HG03575 (cell line): ENCODE results near the gene HOXA7.

Source experiments
- ATAC-seq: cut with Tn5 transposase; IDR thresholded peaks from one replicate; pipeline ENCODE4 v1.9.1; 2021; ENCODE audit not compliant: unreplicated experiment, insufficient number of reproducible peaks, low FRiP score; ENCODE audit errors: extremely low read depth

HOXA7 gene

DNA sequence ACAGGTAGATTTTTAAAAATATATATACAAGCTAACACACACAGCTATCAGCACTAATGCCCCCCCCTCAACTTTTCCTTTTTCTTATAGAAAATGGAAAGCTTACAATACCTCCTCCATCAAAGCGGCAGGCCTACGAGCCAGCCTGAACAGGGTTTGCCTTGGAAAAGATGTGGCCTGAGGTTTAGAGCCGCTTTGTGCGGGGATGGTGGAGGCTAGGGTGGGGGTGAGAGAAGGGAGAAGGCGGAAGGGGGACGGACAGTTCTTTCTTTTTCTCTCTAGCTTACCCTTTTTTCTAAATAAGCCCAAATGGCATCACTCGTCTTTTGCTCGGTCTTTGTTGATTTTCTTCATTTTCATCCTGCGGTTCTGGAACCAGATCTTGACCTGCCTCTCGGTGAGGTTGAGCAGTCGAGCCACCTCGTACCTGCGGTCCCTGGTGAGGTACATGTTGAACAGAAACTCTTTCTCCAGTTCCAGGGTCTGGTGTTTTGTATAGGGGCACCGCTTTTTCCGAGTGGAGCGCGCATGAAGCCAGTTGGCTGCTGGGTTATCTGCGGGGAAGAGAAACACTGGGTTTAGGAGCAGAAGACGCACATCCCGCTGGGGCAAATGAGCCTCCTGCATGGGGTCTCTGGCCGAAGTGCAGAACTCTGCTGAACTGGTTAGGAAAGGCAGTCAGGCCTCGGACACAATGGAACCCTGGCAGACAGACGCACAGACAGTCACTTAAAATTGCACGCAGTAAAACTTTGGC is 7.0 kb upstream of the HOXA7 start:
- ATAC-seq = no peak

GRCh38 chr7:27162561-27163287 is 6.2 kb upstream of the HOXA7 start:
- ATAC-seq = no peak

- no peak for ATAC-seq
These were observed 5.5 kb upstream of the HOXA7 start for GRCh38 chr7:27161721-27162560.

GRCh38 chr7:27161214-27161720 is 4.8 kb upstream of the HOXA7 start:
- no peak for ATAC-seq

- ATAC-seq = no peak
These were observed 4.2 kb upstream of the HOXA7 start for GRCh38 chr7:27160546-27161213.

GRCh38 chr7:27160145-27160545 is 3.7 kb upstream of the HOXA7 start:
- ATAC-seq = no peak

DNA sequence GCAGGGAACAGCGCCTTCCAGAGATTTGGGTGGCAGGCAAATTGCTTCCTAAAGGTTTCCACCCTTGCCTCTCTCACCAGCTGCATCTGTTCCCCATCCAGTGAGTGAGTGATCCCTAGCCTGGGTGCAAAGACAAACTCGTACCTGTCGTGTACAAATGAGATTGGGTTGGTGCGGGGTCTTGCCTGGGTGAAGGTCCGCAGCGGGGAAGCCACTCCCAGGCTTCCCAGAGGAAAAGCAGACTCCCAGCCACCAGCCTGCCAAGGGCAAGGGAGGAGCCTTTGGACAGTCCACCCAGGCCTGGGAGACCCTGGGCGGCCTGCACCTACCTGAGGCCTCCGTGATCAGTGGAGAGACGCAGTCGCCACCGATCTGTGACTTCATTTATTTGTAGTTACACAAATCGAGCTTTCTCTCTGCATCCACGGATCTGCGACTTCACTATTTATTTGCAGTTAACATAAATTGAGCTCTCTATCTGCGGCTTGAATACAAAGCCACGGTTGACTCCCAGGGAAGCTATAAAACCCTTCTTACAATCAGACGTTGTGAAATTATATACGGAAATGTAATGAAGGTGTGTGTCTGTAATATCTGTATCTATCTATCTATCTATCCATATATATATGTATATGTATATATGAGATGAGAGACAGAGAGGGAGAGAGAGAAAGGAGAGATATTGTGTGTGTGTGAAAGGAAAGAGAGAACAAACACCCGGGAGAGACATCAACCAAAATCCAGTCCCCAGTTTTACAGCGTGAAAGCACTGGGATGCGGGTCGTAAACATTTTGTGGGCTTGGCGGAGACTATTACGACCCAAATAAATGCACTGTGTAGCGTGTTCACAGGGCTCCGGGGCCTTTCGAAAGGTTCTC is 3.0 kb upstream of the HOXA7 start:
- no peak for ATAC-seq

DNA sequence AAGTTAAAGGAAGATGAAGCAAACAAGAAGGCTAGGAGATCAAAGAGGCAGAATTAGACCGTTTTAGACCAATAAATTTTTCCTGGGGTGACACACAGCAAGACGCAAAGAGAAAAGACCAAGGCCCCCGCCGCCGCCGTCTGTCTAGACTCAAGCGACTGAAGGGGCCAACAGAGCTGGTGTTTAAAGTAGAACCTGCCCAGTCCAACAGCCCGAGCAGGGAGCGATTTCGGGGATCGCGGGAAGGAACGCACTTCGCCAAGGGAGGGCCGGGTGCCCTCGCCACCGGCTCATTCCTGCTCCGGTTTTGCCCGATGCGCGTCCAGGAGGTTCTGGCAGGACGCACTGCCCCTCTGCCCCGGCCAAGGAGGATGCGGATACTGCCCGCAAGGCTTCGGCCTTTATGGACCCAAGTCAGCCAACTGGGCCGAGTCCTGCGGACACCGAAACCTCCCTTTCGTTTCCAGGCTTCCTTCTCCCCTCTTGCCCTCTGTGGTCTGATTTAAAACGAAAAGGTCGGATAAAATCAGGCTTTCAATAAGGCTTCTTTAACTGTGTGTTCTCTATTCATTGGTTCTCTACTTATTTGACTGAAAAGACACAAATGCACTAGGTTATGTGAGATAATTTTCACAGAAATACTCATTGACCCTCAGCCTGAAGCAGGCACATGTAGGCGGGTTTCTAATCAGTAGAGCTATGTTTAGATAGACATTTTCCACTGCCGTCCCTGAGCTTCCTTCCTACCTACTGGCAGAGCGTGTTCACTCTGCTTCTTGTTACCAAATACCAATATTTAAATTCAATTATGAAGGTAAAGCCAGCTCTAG is 2.2 kb upstream of the HOXA7 start:
- ATAC-seq = no peak

DNA sequence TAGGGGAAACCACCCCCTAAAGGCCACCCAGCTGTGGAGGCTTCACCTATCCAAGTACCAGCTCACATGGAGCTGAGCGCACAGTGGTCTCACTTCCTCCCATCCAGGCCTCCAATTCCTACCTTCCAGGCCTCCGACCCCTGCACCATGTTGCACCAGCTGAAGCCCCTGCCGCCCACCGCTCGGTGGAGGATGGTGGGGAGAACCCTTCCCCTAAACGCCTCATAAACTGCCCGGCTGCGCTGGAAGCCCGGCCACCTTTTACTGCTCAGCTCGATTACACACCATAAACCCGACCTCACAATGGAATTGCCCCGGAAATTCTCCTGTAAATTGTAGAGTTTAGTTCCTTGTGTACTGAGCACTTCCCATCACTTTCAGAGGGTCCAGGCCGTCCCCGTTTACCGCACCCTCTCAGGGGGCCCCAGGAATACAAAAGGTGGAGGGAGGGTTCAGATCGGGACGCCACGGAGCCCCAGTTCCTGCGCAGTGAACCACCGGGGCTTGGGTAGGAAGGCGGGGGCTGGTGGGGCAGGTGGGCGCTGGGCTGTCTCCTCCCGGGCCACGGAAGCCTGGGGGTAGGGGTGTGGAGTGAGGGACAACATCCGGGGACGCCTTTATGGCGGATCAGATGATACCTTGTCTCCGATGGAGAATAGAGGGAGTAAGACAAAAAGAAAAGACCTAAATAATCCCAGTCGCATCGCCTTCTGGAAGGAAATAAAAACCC is 1.4 kb upstream of the HOXA7 start:
- ATAC-seq = no peak

DNA sequence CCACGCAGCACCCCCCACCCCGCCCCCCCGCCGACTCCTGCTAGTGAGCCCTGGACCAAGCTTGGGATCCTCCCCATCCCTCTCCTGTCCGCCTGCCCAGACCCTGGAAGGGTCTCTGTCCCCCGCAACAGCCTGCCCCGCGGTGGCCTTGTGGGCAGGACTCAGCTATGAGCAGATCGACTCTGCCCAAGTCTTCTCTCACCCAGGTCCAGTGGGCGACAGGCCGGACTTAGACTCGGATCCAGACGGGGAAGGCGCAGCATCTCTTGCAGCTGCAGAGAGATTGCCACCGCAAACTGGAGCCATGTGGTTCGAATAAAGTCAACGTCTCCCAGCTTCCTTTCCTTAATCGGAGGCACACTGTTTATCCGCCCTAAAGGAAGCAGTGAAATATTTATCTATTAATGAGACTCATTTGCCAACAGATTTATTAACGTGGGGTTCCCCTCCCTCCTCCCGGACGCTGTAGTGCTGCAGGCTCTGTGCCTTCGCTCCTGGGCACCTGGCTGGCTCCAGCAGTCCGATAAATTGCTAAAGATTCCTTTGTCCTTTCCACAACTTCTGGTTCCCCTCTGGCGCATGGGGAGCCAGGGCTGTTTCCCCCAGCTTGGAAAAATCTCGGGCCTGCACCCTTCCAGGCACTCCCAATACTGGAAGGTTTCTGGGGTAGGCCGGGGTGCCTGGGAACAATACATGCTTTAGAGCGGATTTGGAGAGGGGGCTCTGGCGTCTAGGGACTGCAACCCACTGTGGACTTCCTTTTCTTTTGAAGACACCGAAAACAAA is 634 bp upstream of the HOXA7 start:
- ATAC-seq = no peak

DNA sequence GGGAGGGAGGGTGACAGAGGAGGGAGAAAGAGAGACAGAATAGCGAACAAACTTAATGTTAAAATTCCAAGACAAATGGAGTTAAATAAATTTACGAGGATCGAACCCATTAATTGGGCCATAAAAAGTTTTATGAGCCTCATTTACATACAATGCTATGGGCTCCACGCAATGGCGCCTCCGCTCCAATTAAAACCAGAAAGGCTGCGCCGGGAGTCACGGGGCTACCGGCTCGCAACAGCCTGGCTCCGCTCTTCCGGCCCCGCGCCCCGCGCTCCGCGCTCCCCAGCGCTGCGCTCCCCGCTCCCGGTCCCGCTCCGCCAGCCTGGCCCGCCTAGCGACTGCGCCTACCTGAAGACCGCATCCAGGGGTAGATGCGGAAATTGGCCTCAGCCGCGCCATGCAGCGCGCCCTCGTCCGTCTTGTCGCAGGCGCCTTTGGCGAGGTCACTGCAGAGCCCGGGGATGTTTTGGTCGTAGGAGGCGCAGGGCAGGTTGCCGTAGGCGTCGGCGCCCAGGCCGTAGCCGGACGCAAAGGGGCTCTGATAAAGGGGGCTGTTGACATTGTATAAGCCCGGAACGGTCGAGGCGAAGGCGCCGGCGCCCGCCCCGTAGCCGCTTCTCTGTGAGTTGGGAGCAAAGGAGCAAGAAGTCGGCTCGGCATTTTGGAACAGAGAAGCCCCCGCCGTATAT is 513 bp downstream of the HOXA7 start:
- no peak for ATAC-seq

DNA sequence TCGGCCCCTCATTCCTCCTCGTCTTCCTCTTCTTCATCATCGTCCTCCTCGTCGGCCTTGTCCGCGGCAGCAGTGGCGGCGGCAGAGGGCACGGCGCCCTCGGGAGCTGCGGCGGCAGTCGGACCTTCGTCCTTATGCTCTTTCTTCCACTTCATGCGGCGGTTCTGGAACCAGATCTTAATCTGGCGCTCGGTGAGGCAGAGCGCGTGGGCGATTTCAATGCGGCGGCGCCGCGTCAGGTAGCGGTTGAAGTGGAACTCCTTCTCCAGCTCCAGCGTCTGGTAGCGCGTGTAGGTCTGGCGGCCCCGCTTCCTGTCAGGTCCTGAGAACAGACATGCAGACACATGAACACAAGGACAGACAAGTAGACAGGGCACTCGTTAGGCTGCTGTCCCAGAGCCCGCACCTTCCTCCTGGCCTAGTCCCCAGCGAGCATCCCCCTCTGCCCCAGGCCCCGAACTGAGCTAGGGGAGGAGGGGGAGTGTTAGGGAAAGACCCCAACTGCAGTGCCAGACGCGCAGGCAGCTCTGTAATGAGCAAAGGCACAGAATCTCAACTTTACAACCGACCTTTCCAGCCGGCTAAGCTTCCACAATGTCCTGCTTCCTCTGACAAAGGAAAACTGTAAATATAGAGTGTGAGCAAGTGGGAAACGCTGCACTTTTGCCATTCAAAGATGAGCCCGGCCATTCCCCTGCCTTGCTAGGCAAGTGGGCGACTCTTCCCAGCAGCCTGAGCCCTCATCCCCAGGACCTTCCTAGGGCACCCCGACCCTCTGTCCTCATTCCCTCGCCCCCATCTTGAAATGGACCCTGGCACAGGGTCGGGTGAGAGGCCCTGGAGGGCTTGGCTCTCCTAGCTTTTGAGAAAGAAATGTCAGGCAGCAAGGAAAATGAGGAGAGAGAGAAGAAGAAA is 1.3 kb downstream of the HOXA7 start:
- ATAC-seq = no peak

DNA sequence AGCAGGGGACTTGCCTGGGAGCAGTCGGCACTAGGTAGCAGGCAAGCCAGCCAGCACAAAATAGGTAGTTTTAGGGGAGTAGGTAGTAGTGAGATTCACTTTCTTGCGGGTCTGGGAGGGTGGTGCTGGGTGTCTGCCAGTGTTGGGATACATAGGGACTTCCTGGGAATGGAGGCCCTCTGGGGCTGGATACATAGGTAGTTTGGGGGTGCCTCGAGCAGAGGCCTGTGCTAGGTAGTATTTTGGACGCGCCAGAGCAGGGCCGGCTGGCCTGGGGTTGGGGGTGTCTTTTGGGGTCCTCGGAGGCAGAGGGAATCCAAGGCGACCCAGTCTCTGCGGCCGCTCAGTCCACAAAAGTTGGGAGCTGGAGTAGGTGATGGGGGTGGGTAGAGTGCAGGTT is 2.1 kb downstream of the HOXA7 start:
- no peak for ATAC-seq

GRCh38 chr7:27153526-27153925 is 2.9 kb downstream of the HOXA7 start:
- no peak for ATAC-seq
